Stromal cell of bone marrow (primary cell): Measurements from ENCODE around the gene DOK3.
A peak's percentile ranks its signal among the peaks of the same experiment; 100 is the strongest.

ENCODE experiments used
- DNase-seq: peaks from one replicate; pipeline ENCODE4 v3.0.0-alpha.2; 2012; ENCODE audit warnings: low read depth

DOK3 gene

GRCh38 chr5:177509381-177509951 is at the start of gene DOK3:
DOK3 (minus strand) TSS chr5:177509826; CDS start chr5:177509540, 286 bp downstream.
- no peak for DNase-seq

- no peak for DNase-seq
Measured at GRCh38 chr5:177557796-177558195, 48.2 kb upstream of the DOK3 start.

- DNase-seq, result no peak
Measured at GRCh38 chr5:177557041-177557647, 47.5 kb upstream of the DOK3 start.

- DNase-seq, result no peak
Measured at GRCh38 chr5:177555665-177556064, 46.0 kb upstream of the DOK3 start.

GRCh38 chr5:177555228-177555627 is 45.6 kb upstream of the DOK3 start:
- no peak for DNase-seq

- peak; percentile 78 for DNase-seq
Measured at GRCh38 chr5:177554474-177555111, 45.0 kb upstream of the DOK3 start, which contains the start of gene FAM193B. FAM193B (minus strand) TSS chr5:177554563; CDS start chr5:177554458, 105 bp downstream.

- no peak for DNase-seq
Measured at GRCh38 chr5:177553671-177554429, 44.2 kb upstream of the DOK3 start.

GRCh38 chr5:177552839-177553455 is 43.3 kb upstream of the DOK3 start:
- no peak for DNase-seq

- DNase-seq, result no peak
Measured at GRCh38 chr5:177550122-177550521, 40.5 kb upstream of the DOK3 start.

- DNase-seq, result no peak
Measured at GRCh38 chr5:177548495-177548894, 38.9 kb upstream of the DOK3 start.

GRCh38 chr5:177547736-177548135 is 38.1 kb upstream of the DOK3 start:
- no peak for DNase-seq

GRCh38 chr5:177546258-177546741 is 36.7 kb upstream of the DOK3 start:
- DNase-seq, result peak; percentile 98

- peak; percentile 95 for DNase-seq
Measured at GRCh38 chr5:177545487-177546257, 36.0 kb upstream of the DOK3 start.

- no peak for DNase-seq
Measured at GRCh38 chr5:177542816-177543465, 33.3 kb upstream of the DOK3 start.

GRCh38 chr5:177540438-177540837 is 30.8 kb upstream of the DOK3 start:
- no peak for DNase-seq

- DNase-seq, result peak; percentile 93
Measured at GRCh38 chr5:177539411-177539810, 29.8 kb upstream of the DOK3 start.

GRCh38 chr5:177538876-177539275 is 29.2 kb upstream of the DOK3 start:
- DNase-seq, result no peak

- peak; percentile 64 for DNase-seq
Measured at GRCh38 chr5:177537389-177538361, 28.0 kb upstream of the DOK3 start.

- no peak for DNase-seq
Measured at GRCh38 chr5:177536386-177536785, 26.8 kb upstream of the DOK3 start.

GRCh38 chr5:177535125-177535524 is 25.5 kb upstream of the DOK3 start:
- no peak for DNase-seq
